GM18526 (cell line): ENCODE data around the gene SEC61A2.

Experiments used
- POLR2A ChIP-seq: IDR thresholded peaks from 3 replicates; pipeline ENCODE4 v1.6.1; 2011; ENCODE audit not compliant: insufficient read length; ENCODE audit errors: extremely low read depth

Gene SEC61A2

DNA sequence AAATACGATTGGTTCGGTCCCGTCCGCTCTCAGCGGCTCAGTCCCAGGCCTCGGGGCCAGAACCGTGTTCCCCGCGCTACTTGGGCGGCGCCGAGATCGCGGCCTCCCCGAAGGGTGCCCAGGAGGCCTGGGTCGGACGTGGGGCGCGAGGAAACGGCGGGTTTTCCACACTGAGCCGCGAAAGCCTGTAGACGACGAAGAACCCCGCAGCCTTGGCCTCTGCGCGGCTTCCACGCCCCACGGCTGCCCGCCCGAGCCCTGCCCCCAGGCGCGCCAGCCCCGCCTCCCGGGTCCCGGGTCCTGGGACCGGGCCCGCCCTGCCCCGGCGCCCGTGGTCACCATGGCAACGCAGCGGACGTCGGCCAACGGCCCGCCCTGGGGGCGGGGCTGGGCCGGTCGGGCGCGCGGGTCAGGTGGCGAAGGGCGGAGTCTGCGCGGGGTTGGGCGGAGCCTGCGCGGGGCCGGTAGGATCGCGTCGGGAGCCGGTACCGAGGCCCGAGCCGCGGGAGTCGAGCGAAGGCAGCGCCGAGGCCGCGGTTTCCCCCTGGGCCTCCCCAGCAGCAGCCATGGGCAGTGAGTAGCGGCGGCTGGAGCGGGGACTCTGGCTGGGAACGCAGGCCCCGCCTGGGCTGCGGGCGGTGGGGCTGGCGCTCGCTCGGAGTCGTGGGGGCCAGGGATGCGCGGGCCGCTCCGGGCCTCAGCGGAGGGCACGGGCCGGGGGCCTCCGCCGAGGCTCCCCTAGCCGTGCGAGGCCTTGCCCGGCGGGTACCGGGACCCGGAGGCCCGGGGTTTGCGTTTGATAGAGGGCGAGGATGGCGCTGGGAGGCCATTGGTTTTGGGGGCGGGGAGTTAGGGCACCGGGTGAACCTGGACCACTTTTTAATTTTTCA lies at the start of gene SEC61A2:
Gene SEC61A2 (plus strand): TSS at position 456 of the 890 bp plus-strand sequence. CDS start 111 bp downstream, at position 567.
- peak; percentile 70 for TF ChIP-seq POLR2A

DNA sequence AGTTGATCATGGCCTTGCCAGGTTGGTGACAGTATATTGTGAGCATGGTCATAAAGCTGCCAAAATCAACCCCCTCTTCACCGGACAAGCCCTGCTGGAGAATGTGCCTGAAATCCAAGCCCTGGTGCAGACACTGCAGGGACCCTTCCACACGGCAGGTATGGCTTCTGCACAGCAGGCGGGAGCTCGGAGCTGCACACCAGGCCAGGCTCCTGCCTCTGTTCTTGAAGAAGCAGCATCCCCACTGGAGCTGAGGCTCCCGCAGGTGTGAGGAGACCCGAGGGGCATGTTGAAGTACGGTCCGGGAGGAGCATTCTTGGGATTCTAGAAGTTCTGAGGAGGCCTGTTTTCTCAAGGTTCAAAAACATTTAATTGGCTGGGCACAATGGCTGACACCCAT lies 48.0 kb upstream of the SEC61A2 start:
- no peak for TF ChIP-seq POLR2A

DNA sequence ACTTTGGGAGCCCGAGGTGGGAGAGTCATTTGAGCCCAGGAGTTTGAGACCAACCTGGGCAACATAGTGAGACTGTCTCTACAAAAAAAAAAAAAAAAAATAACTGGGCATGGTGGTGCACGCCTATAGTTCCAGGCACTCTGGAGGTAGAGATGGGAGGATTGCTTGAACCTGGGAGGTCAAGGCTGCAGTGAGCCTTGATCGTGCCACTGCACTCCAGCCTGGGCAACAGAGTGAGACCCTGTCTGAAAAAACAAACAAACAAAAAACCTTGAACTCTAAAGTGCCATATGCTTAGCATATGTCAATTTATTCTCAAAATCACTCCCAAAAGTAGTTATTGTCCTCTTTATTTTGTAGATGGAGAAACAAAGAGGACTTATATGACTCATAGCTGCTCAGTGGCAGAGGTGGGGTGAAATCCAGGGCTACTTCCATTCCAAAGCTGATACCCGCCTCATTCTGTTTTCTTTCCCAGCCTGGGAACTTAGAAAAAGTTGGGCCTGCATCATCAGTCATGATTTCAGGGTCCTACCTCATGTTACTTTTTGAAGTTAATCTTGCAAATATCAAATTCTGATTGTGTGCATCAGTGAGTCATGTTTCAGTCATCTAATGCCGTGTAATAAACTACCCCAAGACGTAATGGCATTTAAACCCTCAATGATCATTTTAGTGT lies 47.5 kb upstream of the SEC61A2 start:
- no peak for TF ChIP-seq POLR2A

DNA sequence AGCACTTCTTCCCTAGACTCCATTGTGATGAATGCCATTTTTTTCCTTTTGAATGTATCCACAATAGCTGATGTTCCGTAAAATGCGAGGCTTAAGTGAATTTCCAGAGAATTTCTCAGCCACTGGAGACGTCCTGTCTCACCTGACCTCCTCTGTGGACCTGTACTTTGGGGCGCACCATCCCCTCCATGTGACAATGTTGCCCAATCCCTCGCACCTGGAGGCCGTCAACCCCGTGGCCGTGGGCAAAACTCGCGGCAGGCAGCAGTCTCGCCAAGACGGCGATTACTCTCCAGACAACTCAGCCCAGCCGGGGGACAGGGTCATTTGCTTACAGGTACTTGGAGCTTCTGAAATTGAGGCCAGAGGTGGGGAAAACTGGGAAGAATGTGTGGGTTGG lies 40.6 kb upstream of the SEC61A2 start:
- TF ChIP-seq POLR2A: no peak

DNA sequence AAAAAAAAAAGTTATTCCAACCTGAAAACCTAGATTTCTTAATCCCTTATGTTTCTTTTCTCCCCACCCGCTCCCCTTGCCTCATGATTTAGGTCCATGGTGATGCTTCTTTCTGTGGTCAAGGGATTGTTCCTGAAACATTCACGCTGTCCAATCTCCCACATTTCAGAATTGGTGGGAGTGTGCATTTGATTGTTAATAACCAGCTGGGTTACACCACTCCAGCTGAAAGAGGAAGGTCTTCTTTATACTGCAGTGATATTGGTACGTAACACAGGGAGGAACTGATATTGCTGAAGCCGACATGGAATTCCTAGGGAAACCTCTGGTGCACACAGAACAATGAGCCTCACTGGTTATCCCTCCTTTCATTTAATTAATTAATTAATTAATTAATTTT lies 38.1 kb upstream of the SEC61A2 start:
- no peak for TF ChIP-seq POLR2A

DNA sequence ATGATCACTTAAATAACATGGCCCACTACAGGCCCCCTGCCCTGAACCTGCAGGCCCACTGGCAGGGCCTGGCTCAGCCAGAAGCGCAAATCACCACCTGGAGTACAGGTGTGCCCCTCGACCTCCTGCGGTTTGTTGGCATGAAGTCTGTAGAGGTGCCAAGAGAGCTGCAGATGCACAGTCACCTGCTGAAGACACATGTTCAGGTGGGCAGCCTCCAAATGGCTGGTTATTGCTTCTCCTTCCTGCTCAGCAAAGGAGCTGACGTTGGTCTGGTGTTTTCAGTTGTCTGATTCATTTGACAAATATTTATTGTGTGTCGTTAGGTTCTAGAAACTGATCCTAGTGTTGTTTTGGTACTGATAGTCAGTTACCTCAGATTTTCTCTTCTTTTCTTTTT lies 31.7 kb upstream of the SEC61A2 start:
- TF ChIP-seq POLR2A: no peak

DNA sequence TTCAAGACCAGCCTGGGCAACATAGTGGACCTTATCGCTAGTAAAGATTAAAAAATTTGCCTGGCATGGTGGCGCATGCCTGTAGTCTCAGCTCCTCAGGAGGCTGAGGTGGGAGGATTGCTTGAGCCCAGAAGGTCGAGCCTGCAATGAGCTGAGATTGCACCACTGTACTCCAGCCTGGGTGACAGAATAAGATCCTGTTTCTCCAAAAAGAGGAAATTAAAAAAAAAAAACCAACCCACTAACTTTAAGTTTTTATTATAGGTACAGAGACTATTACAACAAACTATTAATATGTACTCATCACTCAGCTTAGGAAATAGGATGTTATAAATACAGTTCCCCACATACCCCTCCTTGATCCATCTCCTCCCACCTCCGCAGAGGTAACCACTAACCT lies 30.5 kb upstream of the SEC61A2 start:
- no peak for TF ChIP-seq POLR2A

DNA sequence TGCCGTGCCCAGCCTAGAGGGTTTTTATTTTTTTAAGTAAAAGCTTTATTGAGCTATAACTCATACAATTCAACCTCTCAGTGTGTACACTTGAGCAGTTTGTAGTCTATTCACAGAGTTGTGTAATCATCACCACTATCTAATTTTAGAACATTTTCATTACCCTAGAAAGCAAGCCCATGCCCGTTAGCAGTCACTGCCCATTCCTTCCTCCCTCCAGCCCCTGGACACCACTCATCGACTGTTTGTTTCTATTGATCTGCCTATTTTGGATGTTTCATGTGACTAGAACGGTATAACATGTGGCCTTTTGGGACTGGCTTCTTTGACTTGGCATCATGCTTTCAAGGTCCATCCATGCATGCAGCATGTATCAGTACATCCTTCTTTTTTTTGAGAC lies 25.7 kb upstream of the SEC61A2 start:
- no peak for TF ChIP-seq POLR2A

DNA sequence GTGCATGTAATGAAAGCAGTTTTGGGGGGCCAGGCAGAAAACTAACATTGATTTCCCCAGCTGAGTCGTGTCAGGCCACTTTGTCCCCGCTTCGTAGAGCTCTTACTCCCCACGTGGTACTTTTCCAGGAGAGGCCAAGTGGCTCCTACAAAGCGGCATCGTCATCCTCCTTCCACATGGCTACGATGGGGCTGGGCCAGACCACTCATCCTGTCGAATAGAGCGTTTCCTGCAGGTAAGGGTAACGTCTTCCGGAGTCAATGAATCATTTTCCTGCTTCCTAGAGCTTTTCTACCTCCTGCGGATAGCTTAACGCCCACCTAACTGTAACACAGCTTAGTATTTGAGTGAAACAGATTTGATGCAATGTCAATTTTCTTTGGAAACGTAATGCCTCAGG lies 21.7 kb upstream of the SEC61A2 start:
- no peak for TF ChIP-seq POLR2A

DNA sequence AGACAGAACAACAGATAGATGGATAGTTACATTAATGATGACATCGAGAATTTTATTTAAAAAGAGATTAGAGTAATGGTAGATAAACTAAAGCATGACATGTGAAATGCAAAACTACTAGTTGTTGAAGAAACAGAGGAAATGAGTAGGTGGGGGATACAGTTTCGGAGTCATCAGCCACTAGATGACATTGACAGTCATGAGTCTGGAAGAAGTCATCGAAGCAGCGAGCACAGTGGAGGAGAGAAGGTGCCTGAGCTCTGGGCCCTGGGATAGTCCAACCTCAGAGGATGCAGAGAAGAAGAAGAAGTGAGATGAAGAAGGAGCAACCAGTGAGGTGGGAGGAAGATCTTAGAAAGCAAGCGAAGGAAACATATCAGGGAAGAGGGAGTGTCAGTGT lies 20.2 kb upstream of the SEC61A2 start:
- TF ChIP-seq POLR2A: no peak

DNA sequence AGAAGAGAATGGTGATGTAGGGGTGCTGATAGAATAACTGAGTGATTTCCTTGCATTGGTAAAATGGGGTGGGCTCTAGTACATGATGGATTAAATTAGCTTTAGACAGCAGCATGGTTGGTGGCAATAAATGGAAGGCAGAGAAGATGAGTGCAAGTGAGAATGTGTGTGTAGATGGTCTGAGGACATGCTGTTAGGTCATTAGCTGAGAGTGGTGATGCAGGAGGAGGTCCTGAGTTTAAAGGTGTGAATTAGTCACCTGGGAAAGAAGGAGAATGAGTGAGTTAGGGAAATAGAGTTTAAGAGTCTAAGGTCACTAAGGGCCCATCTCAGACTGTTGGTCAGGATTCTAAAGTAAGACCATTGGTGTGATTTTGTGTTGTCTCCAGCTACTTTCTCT lies 17.9 kb upstream of the SEC61A2 start:
- TF ChIP-seq POLR2A: no peak

DNA sequence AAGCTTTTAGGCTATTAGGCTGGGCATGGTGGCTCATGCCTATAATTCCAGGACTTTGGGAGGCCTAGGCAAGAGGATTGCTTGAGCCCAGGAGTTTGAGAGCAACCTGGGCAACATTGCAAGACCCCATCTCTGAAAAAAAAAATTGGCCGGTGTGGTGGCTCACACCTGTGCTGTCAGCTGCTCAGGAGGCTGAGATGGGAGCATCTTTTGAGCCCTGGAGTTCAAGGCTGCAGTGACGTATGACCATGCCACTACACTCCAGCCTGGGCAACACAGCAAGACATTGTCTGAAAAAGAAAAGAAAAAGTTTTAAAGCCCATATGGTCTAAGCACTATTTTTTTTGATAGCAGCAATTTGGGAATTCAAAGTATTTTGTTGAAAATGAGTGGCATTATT lies 15.8 kb upstream of the SEC61A2 start:
- TF ChIP-seq POLR2A: no peak

DNA sequence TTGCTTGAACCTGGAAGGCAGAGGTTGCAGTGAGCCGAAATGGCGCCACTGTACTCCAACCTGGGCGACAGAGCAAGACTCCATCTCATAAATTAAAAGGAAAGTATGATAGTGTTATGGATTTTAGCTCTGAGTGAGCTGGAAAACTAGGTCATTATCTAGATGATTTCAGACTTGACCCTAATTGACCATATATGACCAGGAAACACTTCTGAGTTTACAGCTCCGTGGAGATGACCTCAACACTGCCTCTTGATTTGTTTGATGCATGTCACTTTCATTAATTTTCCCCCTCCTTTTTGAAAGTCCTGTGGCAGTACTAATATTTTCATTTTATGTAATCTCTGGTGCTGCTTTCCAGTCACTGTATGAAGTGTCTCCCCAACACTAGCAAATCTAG lies 7.8 kb upstream of the SEC61A2 start:
- no peak for TF ChIP-seq POLR2A

DNA sequence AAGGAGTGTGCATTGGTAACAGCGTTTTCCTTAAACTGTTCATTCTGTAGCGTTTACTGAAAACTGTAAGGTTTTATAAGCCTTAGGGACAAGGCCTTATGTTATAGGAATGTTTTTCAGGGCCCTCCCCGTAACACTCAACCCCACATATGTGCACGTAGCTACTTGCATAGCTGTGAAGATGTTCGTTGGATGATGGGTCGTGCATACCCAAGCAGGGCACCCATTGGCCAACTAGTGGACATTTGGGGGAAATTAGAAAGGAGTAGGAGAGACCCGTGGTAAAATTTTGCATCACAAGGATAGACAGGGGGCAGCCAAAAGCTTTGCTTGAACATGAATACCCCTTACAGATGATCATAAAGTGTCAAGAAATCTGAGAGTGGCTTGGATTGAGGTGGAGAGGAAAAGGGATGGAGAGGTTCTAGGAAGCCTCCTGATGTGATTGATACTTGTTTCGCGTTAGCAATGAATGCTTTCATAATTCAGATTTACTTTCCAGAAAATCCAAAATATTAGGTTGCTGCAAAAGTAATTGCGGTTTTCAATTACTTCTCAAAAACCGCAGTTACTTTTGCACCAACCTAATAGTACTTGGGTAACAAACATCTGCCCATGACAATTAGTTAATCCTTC lies 878 bp downstream of the SEC61A2 start:
- no peak for TF ChIP-seq POLR2A

DNA sequence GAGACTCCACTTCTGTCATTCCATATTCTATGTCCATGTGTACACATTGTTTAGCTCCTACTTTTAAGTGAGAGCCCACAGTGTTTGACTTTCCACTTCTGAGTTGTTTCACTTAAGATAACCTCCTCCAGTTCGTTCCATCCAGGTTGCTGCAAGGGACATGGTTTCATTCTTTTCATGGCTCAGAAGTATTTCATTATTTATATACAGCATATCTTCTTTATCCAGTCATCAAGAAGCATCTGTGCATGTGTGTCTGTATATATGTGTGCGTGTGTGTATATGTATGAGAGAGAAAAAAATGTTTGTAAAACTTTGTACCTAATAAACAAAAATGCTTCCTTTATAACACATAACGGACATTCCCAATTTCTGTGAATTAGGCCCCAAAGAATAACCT lies 6.2 kb downstream of the SEC61A2 start:
- no peak for TF ChIP-seq POLR2A

DNA sequence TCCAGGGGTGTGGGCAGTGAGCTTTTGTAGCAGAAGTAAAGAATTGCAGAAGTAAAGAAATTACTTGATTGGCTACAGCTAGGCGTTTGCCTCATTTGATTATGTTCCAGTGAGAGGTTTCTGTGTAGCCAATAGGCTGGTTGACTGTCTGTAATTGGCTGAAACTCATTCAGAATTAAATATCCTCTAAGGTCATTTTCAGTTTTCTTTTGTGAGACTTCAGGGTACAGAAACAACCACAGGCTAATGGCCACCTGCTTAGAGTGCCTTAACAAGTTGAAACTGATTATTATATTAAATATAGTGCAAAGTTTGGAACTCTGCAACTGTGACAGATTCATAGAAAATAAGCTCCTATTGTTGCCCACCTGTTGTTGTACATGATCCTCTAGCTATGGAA lies 10.6 kb downstream of the SEC61A2 start:
- no peak for TF ChIP-seq POLR2A
